SH-SY5Y (cell line): Measurements from ENCODE around the gene GLI2.

Experiments used
- GATA2 ChIP-seq: IDR thresholded peaks from 2 replicates; pipeline ENCODE4 v1.6.1; 2011; ENCODE audit warnings: mild to moderate bottlenecking, low read depth, low read length
- GATA3 ChIP-seq: IDR thresholded peaks from 2 replicates; pipeline ENCODE4 v1.6.1; 2011; ENCODE audit warnings: low read depth, mild to moderate bottlenecking, low read length, moderate library complexity

DNA sequence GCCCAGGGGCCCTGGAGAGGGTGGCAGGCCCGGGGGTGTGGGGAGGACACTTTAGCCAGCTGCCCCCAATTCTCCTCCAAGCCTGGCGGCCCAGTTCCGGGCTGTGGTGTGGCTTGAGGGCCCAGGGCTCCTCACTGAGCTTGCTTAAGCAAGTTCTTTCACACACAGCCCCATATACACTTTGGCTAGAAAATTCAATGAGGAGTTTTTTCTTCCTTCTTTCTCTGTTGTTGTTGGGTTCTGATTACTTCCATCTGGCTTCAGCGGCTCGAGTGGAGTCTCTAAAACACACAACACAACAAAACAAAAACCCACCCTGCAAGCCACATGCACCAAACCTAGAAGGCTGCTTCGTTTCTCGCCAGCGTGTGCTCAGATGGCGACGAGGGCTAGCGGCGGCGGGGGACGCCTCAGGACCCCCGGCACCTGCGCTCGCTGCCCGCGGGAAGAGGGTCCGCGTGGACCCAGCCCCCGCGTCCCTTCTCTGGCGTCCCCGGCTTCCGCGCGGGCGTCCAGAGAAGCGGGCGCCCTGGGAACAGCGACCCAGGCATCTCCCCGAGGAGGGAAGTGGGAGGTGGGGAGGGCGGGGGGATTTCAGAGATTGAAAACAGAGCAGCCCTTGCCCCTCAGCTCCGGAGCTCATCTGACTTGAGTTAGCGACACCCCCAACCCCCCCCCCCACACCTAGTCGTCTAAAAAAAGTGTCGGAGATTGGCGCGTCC, 577 bp upstream of the GLI2 start:
- no peak for TF ChIP-seq GATA2
- TF ChIP-seq GATA3: no peak
